Measurements from ENCODE around the gene CRELD2. TPM values are rescaled to one million over a fixed set of nuclear protein-coding genes. Genes with fewer than 3 reads are reported as not detected.

The CRELD2 gene
- total and polyA plus RNA-seq, 2 of the 13 experiments (the other 11 are each of a cell fraction or from before 2014, with no cell fraction given): 17.2 to 44.7 TPM

DNA sequence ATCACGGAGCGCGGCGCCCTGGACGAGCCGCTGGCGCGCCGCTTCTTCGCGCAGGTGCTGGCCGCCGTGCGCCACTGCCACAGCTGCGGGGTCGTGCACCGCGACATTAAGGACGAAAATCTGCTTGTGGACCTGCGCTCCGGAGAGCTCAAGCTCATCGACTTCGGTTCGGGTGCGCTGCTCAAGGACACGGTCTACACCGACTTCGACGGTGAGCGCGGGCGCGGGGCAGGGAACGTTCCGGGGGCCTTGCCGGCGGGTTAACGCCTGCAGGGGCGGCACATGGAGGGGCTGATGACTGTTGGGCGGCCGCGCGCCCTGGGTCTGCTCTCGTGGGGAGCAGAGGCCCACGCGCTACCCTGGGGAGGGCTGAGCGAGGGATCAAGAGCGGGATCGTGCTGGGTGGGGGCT lies 43.2 kb downstream of the CRELD2 start (continued):
- TF ChIP-seq, protein P1, sequence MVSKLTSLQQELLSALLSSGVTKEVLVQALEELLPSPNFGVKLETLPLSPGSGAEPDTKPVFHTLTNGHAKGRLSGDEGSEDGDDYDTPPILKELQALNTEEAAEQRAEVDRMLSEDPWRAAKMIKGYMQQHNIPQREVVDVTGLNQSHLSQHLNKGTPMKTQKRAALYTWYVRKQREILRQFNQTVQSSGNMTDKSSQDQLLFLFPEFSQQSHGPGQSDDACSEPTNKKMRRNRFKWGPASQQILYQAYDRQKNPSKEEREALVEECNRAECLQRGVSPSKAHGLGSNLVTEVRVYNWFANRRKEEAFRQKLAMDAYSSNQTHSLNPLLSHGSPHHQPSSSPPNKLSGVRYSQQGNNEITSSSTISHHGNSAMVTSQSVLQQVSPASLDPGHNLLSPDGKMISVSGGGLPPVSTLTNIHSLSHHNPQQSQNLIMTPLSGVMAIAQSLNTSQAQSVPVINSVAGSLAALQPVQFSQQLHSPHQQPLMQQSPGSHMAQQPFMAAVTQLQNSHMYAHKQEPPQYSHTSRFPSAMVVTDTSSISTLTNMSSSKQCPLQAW (CRISPR knock-in tag; IDR thresholded peaks at IDR 0.05): no peak
- TF ChIP-seq ZNF546 (CRISPR knock-in tag; conservative IDR thresholded peaks at IDR 0.05) (no peak), KLF11 (CRISPR knock-in tag; IDR thresholded peaks at IDR 0.05) (no peak), HNRNPLL (IDR thresholded peaks at IDR 0.05; ENCODE audit: low read depth, low read length, poor library complexity, severe bottlenecking) (no peak), ZNF354B (CRISPR knock-in tag; IDR thresholded peaks at IDR 0.05) (no peak), ZNF20 (CRISPR knock-in tag; IDR thresholded peaks at IDR 0.05) (no peak), CCDC6 (CRISPR knock-in tag; IDR thresholded peaks at IDR 0.05) (no peak), ZNF619 (CRISPR knock-in tag; IDR thresholded peaks at IDR 0.05) (no peak), NPAS2 (CRISPR knock-in tag; IDR thresholded peaks at IDR 0.05; ENCODE audit: borderline replicate concordance) (no peak), ZNF777 (CRISPR knock-in tag; IDR thresholded peaks at IDR 0.05) (peak; percentile 66), ZNF296 (CRISPR knock-in tag; conservative IDR thresholded peaks at IDR 0.05) (no peak), ZNF567 (CRISPR knock-in tag; IDR thresholded peaks at IDR 0.05; ENCODE audit: borderline replicate concordance) (no peak), ZNF230 (CRISPR knock-in tag; IDR thresholded peaks at IDR 0.05) (no peak), MAFK (conservative IDR thresholded peaks at IDR 0.05 in 1 of 2, IDR thresholded peaks at IDR 0.05 in 1 of 2; ENCODE audit: low read length in 2 of 2) (no peak), HIVEP1 (CRISPR knock-in tag; IDR thresholded peaks at IDR 0.05) (peak; percentile 63; the same call in 1 of the 2 replicates)
- TF ChIP-seq, protein P2, sequence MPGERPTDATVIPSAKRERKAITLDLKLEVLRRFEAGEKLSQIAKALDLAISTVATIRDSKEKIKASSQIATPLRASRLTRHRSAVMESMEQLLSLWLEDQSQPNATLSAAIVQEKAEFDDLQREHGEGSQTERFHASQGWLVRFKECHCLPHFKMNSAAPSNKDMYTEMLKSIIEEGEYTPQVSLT (CRISPR knock-in tag; IDR thresholded peaks at IDR 0.05; ENCODE audit: borderline replicate concordance, low read depth): no peak
- TF ChIP-seq, protein P3, sequence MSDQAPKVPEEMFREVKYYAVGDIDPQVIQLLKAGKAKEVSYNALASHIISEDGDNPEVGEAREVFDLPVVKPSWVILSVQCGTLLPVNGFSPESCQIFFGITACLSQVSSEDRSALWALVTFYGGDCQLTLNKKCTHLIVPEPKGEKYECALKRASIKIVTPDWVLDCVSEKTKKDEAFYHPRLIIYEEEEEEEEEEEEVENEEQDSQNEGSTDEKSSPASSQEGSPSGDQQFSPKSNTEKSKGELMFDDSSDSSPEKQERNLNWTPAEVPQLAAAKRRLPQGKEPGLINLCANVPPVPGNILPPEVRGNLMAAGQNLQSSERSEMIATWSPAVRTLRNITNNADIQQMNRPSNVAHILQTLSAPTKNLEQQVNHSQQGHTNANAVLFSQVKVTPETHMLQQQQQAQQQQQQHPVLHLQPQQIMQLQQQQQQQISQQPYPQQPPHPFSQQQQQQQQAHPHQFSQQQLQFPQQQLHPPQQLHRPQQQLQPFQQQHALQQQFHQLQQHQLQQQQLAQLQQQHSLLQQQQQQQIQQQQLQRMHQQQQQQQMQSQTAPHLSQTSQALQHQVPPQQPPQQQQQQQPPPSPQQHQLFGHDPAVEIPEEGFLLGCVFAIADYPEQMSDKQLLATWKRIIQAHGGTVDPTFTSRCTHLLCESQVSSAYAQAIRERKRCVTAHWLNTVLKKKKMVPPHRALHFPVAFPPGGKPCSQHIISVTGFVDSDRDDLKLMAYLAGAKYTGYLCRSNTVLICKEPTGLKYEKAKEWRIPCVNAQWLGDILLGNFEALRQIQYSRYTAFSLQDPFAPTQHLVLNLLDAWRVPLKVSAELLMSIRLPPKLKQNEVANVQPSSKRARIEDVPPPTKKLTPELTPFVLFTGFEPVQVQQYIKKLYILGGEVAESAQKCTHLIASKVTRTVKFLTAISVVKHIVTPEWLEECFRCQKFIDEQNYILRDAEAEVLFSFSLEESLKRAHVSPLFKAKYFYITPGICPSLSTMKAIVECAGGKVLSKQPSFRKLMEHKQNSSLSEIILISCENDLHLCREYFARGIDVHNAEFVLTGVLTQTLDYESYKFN (CRISPR knock-in tag; conservative IDR thresholded peaks at IDR 0.05): no peak
- TF ChIP-seq, protein P4, sequence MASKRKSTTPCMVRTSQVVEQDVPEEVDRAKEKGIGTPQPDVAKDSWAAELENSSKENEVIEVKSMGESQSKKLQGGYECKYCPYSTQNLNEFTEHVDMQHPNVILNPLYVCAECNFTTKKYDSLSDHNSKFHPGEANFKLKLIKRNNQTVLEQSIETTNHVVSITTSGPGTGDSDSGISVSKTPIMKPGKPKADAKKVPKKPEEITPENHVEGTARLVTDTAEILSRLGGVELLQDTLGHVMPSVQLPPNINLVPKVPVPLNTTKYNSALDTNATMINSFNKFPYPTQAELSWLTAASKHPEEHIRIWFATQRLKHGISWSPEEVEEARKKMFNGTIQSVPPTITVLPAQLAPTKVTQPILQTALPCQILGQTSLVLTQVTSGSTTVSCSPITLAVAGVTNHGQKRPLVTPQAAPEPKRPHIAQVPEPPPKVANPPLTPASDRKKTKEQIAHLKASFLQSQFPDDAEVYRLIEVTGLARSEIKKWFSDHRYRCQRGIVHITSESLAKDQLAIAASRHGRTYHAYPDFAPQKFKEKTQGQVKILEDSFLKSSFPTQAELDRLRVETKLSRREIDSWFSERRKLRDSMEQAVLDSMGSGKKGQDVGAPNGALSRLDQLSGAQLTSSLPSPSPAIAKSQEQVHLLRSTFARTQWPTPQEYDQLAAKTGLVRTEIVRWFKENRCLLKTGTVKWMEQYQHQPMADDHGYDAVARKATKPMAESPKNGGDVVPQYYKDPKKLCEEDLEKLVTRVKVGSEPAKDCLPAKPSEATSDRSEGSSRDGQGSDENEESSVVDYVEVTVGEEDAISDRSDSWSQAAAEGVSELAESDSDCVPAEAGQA (IDR thresholded peaks at IDR 0.05; ENCODE audit: low read depth): no peak
- TF ChIP-seq, protein P4 (CRISPR knock-in tag; IDR thresholded peaks at IDR 0.05; ENCODE audit: borderline replicate concordance): 0 out of 2 replicates have a peak, but pooled peaks have one; percentile 27

Measured in HepG2 (cell line).